ENCODE results near the gene MECR. TPM values are rescaled to one million over a fixed set of nuclear protein-coding genes. Genes with fewer than 3 reads are reported as not detected.
A peak's percentile ranks its signal among the peaks of the same experiment; 100 is the strongest.
"Not testable (repeated sequence)": the region's sequence is repeated elsewhere in the genome, so short reads cannot be mapped to it uniquely, and the experiment has no call there.

MECR gene
- total RNA-seq, 2 donors from 2014 or later: 21.2 to 36.2 TPM

DNA sequence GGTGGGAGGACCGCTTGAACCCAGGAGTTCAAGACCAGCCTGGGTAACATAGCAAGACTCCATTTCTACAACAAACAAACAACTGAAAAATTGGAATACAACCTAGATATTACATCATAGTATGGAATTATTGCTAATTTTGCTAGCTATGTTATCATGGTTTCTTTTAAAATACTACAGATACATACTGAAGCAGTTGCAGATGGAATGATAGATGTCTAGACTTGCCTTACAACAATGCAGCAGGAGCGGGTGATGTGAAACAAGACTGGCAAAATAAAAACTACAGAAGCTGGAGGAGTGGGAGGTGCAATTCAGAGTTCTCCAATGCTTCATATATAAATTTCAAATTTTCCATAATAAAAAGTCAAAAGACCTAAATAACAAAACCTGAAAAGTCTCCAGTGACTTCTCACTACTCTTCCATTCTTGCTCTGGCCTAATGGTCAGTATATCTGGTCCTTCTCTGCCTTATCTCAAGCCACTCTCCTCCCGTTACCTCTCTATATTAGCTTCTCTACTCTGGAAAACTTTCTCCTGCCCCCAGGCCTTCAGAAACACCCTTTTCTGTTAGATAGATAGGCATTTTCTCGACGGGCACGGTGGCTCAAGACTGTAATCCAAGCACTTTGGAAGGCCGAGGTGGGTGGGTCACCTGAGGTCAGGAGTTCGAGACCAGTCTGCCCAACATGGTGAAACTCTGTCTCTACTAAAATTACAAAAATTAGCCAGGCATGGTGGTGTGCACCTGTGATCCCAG is 78.5 kb downstream of the MECR start:
- Mint-ChIP-seq H3K27ac (peak overlapping the region in 1 of 2 donors; percentile 54), H3K36me3 (peaks cover 35% of the 10 kb centered on the region), H3K4me3 (no peak overlapping the region), H3K4me1 (ENCODE audit: low read depth in 2 of 2) (peaks cover 0 to 8% of the 10 kb centered on the region in 2 donors), H3K9me3 (no peaks in the 10 kb centered on the region), H3K27me3 (no peaks in the 10 kb centered on the region)
- ATAC-seq: no peak
- DNase-seq (ENCODE audit: low spot score): no peak

- not testable (repeated sequence) for H3K9me3 Mint-ChIP-seq; H3K27ac Mint-ChIP-seq; ATAC-seq; DNase-seq (ENCODE audit: low spot score); H3K27me3 Mint-ChIP-seq; H3K4me3 Mint-ChIP-seq
- Mint-ChIP-seq H3K4me1 (ENCODE audit: low read depth in 2 of 2) (peaks cover 5 to 10% of the 10 kb centered on the region in 2 donors), H3K36me3 (peaks cover 45% of the 10 kb centered on the region)
Measured at GRCh38 chr1:29150346-29150745, 80.4 kb downstream of the MECR start.

DNA sequence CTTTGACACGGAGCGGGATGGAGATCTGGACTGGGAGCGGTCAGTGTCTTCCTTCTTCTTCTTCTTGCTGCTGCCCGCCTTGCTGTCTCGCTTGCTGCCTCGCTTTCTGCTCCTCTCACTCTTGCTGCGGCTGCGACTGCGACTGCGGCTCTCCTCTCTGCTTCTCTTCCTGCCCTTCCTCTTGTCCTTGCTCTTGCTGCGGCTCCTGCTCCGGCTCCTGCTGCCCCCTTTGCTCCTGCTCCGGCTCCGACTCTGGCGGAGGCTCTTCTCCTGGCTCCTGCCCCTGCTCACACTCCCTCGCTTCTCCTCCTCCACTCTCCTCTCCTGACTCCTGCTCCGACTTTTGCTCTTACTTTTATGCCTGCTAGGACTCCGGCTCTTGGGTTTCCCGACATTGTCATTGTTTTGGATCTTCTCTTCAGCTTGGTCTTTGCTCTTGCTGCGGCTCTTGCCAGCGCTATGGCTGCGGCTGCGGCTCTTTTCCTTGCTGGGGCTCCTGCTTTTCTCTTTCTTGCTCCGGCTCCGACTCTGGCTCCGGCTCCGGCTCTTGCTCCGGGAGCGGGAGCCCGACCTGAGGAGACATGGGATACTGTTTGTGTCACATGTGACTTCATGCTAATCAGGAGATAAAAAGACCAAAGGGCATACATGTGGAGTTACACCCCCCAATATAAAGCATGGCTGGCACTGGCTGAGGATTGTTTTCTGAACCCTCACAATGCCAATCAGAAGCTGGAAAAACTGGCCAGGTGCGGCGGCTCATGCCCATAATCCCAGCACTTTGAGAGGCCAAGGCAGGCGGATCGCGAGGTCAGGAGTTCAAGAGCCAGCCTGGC is 81.9 kb downstream of the MECR start:
- ATAC-seq (no peak), DNase-seq (ENCODE audit: low spot score) (no peak)
- Mint-ChIP-seq H3K4me3 (no peak overlapping the region), H3K4me1 (ENCODE audit: low read depth in 2 of 2) (peaks cover 5 to 10% of the 10 kb centered on the region in 2 donors), H3K36me3 (peaks cover 48% of the 10 kb centered on the region), H3K27me3 (no peaks in the 10 kb centered on the region), H3K9me3 (no peaks in the 10 kb centered on the region), H3K27ac (peak overlapping the region in 1 of 2 donors; percentile 65)

GRCh38 chr1:29145739-29146437 is 84.8 kb downstream of the MECR start:
- H3K4me1 Mint-ChIP-seq (ENCODE audit: low read depth in 2 of 2): peaks cover 5 to 10% of the 10 kb centered on the region in 2 donors
- DNase-seq (ENCODE audit: low spot score) (no peak), ATAC-seq (no peak)
- no peak overlapping the region for H3K4me3 Mint-ChIP-seq
- H3K36me3 Mint-ChIP-seq: peaks cover 35% of the 10 kb centered on the region
- peak overlapping the region in 1 of 2 donors; percentile 1 for H3K27ac Mint-ChIP-seq
- no peaks in the 10 kb centered on the region for H3K9me3 Mint-ChIP-seq
- no peaks in the 10 kb centered on the region for H3K27me3 Mint-ChIP-seq

- H3K4me3 Mint-ChIP-seq: no peak overlapping the region
- H3K9me3 Mint-ChIP-seq: no peaks in the 10 kb centered on the region
- ATAC-seq: no peak
- H3K27me3 Mint-ChIP-seq: no peaks in the 10 kb centered on the region
- peaks cover 5 to 6% of the 10 kb centered on the region in 2 donors for H3K4me1 Mint-ChIP-seq (ENCODE audit: low read depth in 2 of 2)
- no peak for DNase-seq (ENCODE audit: low spot score)
- peaks cover 29% of the 10 kb centered on the region for H3K36me3 Mint-ChIP-seq
- H3K27ac Mint-ChIP-seq: no peak overlapping the region
Measured at GRCh38 chr1:29144178-29144577, 86.6 kb downstream of the MECR start.

- Mint-ChIP-seq H3K36me3 (peaks cover 15% of the 10 kb centered on the region), H3K27me3 (no peaks in the 10 kb centered on the region), H3K4me1 (ENCODE audit: low read depth in 2 of 2) (peaks cover 5 to 6% of the 10 kb centered on the region in 2 donors), H3K9me3 (no peaks in the 10 kb centered on the region), H3K4me3 (no peak overlapping the region), H3K27ac (no peak overlapping the region)
- no peak for ATAC-seq
- no peak for DNase-seq (ENCODE audit: low spot score)
Measured at GRCh38 chr1:29142714-29143113, 88.0 kb downstream of the MECR start.

Other genes starting within 250 kb of the MECR start
- not detected for gene TMEM200B, start 107.0 kb downstream of the MECR start, total RNA-seq
- 100 to 1,000 TPM; 127 to 145 TPM for gene SRSF4, start 49.0 kb downstream of the MECR start, total RNA-seq
- gene PTPRU, start 5.6 kb upstream of the MECR start, total RNA-seq: 1 to 10 TPM; 1.3 to 1.4 TPM

Data from natural killer cell treated with Interleukin-12 subunit alpha and Interleukin-12 subunit beta and Interleukin-15 and Interleukin-18, amount 100 ng/mL, for 72 hours (primary cell).